ENCODE results near the gene ZNF593OS. TPM values are rescaled to one million over a fixed set of nuclear protein-coding genes. Genes with fewer than 3 reads are reported as not detected.

The ZNF593OS gene
- total RNA-seq, 1 experiment from 2014 or later: not detected

DNA sequence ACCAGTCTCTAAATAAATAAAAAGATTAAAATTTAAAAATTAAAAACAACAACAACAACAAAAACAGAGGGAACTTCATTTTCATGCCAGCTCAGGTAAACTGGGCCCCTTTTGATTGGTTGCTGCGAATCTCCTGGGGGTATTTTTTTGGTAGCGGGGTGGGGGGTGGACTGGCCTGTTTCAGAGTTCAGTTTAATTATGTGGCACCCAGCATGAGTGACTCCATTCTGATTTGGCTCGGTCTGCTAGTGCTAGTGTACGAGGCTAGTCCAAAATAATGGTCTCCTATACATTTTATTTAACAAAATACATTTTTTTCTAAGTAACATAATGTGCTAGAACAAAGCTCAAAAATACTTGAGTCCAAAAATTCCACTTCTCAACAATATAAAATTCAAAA is 41.9 kb downstream of the ZNF593OS start:
- DNase-seq: no peak
- Histone ChIP-seq H3K23ac (ENCODE audit: insufficient read length, low read depth, low read length) (no peak overlapping the region), H3K79me2 (ENCODE audit: insufficient read depth, low read length) (no peaks in the 10 kb centered on the region), H3K9ac (ENCODE audit: extremely low read depth, insufficient read length, low read length) (no peak overlapping the region), H2BK15ac (ENCODE audit: low read depth, low read length) (no peak overlapping the region), H3T11ph (ENCODE audit: low read length) (no peak overlapping the region), H2AK5ac (ENCODE audit: insufficient read length, low read length) (no peak overlapping the region), H2BK120ac (ENCODE audit: low read depth, low read length, poor library complexity, severe bottlenecking) (no peak overlapping the region), H3K23me2 (ENCODE audit: insufficient read length, low read depth, low read length, poor library complexity, severe bottlenecking) (no peaks in the 10 kb centered on the region), H3K4ac (ENCODE audit: low read depth, low read length) (no peak overlapping the region), H3K9me3 (ENCODE audit: control insufficient read depth, low read depth, low read length) (no peaks in the 10 kb centered on the region), H2AFZ (ENCODE audit: low read length) (no peak overlapping the region), H3K56ac (ENCODE audit: insufficient read length, low read depth, low read length) (no peak overlapping the region), H3K14ac (ENCODE audit: insufficient read depth, low read length) (no peak overlapping the region), H2BK12ac (ENCODE audit: insufficient read length, low read depth, low read length) (no peak overlapping the region), H2BK5ac (ENCODE audit: insufficient read length, low read length) (no peak overlapping the region), H3K79me1 (ENCODE audit: insufficient read depth, low read depth, low read length, poor library complexity, severe bottlenecking) (no peaks in the 10 kb centered on the region), H2BK20ac (ENCODE audit: low read depth, low read length, poor library complexity, severe bottlenecking) (no peak overlapping the region), H3K18ac (ENCODE audit: insufficient read length, low read depth, low read length) (no peak overlapping the region), H3K27ac (ENCODE audit: insufficient read length, low read depth, low read length) (no peak overlapping the region), H4K20me1 (ENCODE audit: control insufficient read depth, insufficient read depth, insufficient read length) (no peaks in the 10 kb centered on the region), H4K8ac (replicated peaks; ENCODE audit: insufficient read length, low read depth, low read length) (no peak overlapping the region), H4K91ac (ENCODE audit: insufficient read length, low read depth, low read length) (no peak overlapping the region), H3K27me3 (ENCODE audit: insufficient read depth, low read length) (no peaks in the 10 kb centered on the region), H4K5ac (ENCODE audit: insufficient read length, low read depth, low read length) (no peak overlapping the region), H3K4me1 (ENCODE audit: insufficient read depth, low read length) (no peaks in the 10 kb centered on the region), H3K4me2 (ENCODE audit: insufficient read depth, insufficient read length, low read length) (no peak overlapping the region)
- peaks cover 2% of the 10 kb centered on the region for H3K27me3 Mint-ChIP-seq (ENCODE audit: low read depth)
- no peaks in the 10 kb centered on the region for H3K36me3 Mint-ChIP-seq (ENCODE audit: insufficient read depth in 1 of 3, low read depth in 3 of 3)
- TF ChIP-seq, protein P1, sequence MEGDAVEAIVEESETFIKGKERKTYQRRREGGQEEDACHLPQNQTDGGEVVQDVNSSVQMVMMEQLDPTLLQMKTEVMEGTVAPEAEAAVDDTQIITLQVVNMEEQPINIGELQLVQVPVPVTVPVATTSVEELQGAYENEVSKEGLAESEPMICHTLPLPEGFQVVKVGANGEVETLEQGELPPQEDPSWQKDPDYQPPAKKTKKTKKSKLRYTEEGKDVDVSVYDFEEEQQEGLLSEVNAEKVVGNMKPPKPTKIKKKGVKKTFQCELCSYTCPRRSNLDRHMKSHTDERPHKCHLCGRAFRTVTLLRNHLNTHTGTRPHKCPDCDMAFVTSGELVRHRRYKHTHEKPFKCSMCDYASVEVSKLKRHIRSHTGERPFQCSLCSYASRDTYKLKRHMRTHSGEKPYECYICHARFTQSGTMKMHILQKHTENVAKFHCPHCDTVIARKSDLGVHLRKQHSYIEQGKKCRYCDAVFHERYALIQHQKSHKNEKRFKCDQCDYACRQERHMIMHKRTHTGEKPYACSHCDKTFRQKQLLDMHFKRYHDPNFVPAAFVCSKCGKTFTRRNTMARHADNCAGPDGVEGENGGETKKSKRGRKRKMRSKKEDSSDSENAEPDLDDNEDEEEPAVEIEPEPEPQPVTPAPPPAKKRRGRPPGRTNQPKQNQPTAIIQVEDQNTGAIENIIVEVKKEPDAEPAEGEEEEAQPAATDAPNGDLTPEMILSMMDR (conservative IDR thresholded peaks at IDR 0.05): no peak
- H3K4me1 Mint-ChIP-seq: peaks cover 4 to 10% of the 10 kb centered on the region in 2 experiments; a peak in 3 of 4 replicates
- peaks cover 0 to 2% of the 10 kb centered on the region in 2 experiments; a peak in 2 of 5 replicates for H3K9me3 Mint-ChIP-seq
- WGBS (ENCODE audit: extremely low coverage, insufficient read length, low lambda C conversion rate): no CpG with 5 or more reads among the region's 4 CpGs
- no peak overlapping the region for H3K4me3 Mint-ChIP-seq
- H3K27ac Mint-ChIP-seq: no peak overlapping the region

All from H9 (cell line).